Stimulated activated CD4-positive, alpha-beta T cell treated with anti-CD3 and anti-CD28 coated beads, Interleukin-15, amount 100 ng/mL, for 1 hour (primary cell): ENCODE results near the gene RIMKLB.
"Not testable (repeated sequence)": the region's sequence is repeated elsewhere in the genome, so short reads cannot be mapped to it uniquely, and the experiment has no call there.

Experiments
- DNase-seq, 2 donors: peaks; one replicate each; pipeline ENCODE4 v3.0.0-alpha.2; 2020; ENCODE audit warnings: low read depth in 1 of 2, low spot score in 1 of 2

The RIMKLB gene

GRCh38 chr12:8692573-8692972 lies 5.2 kb upstream of the RIMKLB start:
- DNase-seq, result no peak

GRCh38 chr12:8695116-8695515 lies 2.7 kb upstream of the RIMKLB start:
- DNase-seq, result no peak

DNA sequence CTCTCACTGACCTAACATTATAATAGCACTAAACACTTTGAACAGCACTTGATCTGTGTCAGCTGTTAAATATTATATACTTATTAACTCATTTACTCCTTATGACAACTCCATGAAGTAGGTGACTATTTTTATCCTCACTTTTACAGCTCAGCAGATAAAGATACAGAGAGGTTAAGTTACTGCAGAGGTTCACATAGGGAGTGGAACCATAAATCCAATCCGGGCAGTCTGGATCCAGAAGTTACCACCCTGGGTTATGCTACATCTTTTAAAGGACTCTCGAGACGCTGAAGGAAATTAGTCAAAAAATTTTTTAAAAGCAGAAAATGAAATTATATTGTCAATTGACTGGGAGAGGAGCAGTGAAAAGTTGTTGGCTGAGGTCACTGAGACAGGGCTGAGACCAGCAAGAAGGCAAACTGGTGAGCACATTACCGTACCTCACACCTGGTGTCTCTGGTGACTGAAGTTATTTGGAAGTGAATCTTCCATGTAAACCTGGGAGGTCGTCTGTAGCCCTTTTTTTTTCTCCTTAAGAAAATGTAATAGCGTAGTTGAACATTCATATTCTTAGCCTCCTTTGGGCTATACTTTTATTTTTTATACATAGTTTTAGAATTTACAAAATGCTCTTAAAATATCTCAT lies 1.2 kb upstream of the RIMKLB start:
- no peak for DNase-seq

GRCh38 chr12:8697120-8697475 lies 693 bp upstream of the RIMKLB start:
- DNase-seq, result no peak

- peak; percentile 11 to 46 for DNase-seq
Observed at GRCh38 chr12:8698132-8698851, 501 bp downstream of the RIMKLB start.

DNA sequence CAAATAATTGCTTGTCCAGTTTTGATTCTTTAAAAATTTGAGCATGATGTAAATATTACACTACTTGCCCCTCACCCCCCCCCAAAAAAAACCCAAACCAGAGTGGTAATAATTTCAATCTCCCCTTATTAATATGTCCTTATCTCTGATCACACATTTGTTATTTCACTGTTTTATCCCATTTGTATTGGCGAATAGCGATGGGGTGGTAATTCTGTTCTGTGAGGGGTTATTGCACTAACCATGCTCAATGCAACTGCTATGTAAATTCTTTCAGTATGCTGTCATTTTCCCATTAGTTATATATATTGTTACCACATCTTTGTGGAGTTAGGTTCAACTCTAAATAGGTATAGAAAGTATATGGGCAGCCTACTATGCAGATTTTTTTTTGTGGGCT lies 1.1 kb downstream of the RIMKLB start:
- no peak for DNase-seq

DNA sequence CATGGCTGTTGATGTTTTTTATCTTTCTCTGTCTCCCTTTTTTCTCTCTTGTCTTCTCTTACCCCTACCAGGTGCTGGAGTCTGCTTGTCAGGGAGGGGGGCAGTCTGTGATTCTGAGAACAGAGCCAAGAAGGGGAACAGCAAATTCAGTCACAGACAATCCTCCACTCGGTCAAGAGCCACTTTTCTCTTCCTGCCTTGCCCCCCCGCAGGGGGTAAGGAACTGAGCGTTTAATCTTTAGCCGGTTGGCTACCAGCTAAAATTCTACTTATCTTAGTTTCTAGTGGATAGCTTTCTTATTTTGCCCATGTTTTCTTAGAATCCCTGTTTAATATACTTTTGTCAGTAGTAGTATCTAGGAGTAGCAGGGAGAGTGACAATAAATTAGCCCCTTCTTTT lies 1.9 kb downstream of the RIMKLB start:
- no peak for DNase-seq

DNA sequence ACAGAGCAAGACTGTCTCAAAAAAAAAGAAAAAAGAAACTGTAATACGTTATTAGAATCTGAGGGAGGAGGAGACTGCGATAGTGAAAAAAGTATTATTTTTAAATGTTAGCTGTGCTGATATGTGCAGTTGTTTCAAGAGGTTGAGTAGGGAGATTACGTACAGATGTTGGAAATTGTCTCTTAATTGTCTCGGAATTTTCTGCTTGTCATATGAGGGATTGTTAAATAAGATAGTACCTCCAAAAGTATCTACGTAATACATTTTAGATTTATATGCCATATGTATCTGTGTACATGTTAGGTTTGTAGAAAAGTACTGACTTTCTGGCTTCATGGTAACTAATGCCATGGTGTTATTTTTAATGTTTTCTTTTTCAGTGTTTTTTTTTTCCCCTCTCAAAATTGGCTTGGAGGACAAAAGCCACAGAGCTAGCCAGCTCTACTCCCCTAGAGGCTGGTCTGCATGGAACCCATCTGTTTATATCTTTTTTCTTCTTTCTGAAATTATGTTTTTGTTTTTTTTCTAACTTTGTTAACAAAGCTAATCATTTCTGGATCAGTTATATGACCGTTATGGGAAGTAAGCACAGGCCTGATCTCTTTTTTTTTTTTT lies 3.4 kb downstream of the RIMKLB start:
- no peak for DNase-seq

DNA sequence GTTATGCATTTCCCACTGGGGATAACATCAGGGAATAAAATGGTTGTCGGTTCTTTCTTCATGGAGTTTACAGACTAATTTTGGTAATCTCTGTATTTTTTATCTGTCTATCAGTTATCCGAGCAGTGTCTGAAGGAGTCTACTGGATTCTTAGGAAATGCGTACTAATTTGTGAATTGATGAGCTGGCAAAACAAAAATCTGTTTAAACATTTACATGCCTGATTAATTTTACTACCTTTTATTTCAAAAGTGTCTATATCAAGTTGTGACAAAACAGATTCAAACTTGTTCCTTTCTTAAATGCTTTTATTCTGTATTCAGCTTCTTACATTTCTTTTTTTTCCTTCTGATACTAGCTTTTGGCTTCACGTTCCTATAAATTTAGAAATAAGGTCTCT lies 4.4 kb downstream of the RIMKLB start:
- no peak for DNase-seq

DNA sequence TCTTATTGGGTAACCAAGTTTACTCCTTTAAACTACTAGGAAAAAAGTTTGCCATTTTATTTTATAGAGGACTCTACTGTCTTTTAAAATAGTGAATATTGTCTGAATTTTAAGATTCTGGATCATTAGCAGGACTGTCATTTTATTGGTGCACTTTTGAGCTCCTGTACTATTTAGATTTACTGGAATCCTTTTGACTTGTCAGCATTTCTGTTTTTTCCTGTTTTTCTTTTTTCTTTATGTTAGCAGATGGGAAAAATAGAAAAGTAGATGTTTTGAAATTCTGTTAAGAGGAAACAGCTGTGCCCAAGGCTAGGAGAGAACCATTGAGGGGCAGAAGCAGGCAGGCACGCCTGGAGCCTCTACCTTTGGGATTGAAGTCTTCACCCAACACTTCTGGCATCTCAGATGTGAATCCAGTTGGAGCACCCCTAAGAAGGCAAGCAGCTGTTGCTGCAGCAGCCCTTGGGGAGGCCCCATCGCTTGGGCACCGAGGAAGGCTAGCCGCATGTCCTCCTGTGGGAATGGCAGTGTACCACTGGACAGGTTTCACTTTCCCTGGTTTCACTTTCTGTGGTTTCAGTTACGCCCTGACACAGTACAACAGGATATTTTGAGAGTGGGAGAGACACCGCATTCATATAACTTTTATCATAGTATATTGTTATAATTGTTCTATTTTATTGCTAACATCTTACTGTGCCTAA lies 11.5 kb downstream of the RIMKLB start:
- DNase-seq, result no peak

DNA sequence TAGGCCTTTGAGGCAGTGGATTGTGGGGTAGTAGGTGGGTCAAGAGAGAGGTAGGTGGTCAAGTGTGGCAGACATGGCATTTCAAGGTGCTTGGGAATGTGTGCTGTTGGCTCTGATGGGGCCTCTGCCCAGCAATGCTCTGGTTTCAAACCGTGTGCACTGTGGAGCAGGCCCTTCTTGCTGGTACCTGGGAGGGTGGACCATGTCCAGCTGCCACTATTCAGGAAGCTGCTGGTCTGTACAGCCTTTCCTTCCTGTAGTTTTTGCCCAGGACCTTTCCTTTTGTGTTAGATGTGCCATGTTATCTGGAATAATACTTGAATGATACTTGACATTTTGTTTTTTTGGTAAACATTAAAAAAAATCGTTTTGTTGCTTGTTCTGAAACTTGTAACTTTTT lies 14.8 kb downstream of the RIMKLB start:
- DNase-seq, result no peak

DNA sequence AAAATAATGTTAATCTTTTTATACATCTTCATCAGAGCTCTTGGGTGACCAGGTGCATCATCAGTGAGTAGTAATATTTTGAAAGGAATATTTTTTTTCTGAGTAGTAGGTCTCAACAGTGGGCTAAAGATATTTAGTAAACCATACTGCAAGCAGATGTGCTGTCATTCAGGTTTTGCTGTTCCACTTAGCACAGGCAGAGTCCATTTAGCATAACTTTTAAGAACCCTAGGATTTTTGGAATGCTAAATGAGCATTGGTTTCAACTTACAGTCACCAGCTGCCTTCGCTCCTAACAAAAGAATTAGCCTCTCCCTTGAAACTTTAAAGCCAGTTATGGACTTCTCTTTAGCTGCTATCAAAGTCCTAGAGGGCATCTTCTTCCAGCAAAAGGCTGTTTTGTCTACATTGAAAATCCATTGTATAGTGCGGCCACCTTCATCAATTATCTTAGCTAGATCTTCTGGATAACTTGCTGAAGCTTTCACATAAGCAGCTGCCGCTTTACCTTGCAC lies 24.6 kb downstream of the RIMKLB start:
- DNase-seq, result no peak

DNA sequence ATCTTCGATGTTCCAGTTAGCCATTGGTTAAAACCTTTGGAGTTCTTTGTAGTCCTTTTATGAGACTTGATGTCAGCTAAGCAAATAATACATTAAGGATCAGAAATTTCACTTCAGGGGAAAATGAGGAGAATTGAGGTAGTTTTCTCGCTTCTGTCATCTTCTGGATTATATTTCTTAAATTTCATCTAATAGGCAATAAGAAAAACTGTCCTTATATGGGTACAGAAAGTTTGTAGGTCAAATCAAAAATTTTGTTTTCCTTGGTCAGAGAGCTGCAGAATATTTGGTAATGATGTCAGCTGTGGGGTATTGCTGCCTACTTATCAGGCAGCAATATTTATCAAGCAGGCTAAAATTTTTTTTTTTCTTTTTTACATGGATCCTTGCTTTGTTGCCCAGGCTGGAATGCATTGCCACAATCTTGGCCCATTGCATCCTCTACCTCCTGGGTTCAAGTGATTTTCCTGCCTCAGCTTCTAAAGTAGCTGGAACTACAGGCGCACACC lies 37.1 kb downstream of the RIMKLB start:
- no peak for DNase-seq

DNA sequence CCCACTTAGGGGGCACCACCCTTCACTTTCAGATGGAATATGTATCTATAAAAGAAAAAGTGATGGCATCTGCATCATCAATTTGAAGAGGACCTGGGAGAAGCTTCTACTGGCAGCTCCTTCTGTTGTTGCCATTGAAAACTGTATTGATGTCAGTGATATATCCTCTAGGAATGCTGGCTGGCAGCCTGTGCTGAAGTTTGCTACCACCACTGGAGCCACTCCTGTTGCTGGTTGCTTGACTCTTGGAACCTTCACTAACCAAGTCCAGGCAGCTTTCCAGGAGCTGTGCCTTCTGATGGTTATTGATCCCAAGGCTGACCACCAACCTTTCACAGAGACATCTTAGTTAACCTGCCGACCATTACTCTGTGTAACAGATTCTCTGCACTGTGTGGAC lies 44.7 kb downstream of the RIMKLB start:
- DNase-seq, result no peak

DNA sequence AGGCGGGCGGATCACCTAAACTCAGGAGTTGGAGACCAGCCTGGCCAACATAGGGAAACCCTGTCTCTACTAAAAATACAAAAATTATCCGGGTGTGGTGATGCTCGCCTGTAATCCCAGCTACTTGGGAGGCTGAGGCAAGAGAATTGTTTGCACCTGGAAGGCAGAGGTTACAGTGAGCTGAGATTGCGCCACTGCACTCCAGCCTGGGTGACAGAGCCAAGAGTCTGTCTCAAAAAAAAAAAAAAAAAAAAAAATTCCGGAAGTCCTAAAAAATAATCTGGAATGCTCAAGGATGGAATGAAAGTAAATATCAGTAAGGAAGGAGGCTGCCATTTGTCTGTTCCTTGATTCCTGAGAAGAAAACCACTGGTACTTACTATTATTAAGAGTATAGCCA lies 45.3 kb downstream of the RIMKLB start:
- not testable (repeated sequence) for DNase-seq

DNA sequence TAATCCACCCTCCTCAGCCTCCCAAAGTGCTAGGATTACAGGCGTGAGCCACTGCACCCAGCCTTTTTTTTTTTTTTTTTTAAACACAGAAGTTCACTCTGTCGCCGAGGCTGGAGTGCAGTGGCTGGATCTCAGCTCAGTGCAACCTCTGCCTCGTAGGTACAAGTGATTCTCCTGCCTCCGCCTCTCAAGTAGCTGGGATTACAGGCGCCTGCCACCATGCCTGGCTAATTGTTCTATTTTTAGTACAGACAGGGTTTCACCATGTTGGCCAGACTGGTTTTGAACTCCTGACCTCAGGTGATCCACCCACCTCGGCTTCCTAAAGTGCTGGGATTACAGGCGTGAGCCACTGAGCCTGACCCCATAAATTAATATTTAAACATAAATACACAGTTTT lies 47.8 kb downstream of the RIMKLB start:
- DNase-seq, result not testable (repeated sequence)

DNA sequence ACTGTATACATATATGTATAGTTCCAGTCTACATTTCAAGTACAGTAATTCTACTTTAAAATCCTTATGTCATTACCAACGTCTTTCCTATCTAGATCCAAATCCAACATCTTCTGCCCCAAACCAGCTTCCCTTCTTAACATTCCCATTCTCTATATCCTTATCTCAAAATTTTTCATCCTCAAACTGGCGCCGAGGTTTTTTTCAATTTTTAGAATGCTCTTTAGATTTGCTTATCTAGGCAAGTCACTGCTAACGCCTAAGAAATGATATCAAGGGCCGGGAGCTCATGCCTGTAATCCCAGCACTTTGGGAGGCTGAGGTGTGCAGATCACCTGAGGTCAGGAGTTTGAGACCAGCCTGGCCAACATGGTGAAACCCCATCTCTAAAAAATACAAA lies 48.3 kb downstream of the RIMKLB start:
- DNase-seq, result no peak

DNA sequence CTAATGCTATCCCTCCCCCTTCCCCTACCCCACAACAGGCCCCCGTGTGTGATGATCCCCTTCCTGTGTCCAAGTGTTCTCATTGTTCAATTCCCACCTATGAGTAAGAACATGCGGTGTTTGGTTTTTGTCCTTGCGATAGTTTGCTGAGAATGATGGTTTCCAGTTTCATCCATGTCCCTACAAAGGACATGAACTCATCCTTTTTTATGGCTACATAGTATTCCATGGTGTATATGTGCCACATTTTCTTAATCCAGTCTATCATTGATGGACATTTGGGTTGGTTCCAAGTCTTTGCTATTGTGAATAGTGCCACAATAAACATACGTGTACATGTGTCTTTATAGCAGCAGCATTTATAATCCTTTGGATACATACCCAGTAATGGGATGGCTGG lies 62.3 kb downstream of the RIMKLB start:
- not testable (repeated sequence) for DNase-seq

DNA sequence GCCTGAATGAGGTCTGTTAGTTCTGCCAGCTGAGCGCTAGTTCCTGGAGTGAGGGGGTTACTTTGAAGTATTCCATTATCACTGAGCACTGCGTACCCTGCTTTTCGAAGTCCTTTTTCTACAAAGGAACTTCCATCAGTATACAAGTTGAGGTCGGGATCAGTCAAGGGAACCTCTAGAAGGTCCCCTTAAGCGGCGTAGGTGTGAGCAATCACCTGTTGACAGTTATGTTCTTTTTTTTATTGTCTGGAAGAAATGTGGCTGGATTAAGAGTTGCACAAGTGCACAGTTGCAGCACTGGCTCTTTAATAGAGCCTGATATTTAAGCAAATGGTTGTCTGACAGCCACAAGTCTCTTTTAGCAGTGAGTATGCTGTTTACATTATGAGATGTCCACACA lies 64.9 kb downstream of the RIMKLB start:
- DNase-seq, result not testable (repeated sequence)

- not testable (repeated sequence) for DNase-seq
Observed at GRCh38 chr12:8766121-8766520, 68.3 kb downstream of the RIMKLB start.

DNA sequence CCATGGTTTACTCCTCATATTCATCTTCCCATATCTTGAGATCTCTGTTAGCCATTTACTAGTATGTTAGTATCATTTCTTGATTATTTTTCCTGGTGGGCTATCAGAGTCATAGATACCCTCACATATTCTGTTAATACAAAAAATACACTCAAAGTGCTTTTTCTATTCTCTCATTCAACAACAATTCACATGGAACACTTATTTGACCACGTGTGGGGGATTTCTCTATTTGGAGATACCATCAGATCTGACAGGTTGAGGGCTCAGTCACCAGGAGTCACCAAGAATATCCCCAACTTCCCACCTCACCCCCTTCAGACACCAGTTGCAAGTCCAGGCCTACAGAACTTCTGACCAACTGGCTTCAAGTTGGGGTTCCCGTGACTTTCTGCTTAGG lies 72.7 kb downstream of the RIMKLB start:
- DNase-seq, result no peak

DNA sequence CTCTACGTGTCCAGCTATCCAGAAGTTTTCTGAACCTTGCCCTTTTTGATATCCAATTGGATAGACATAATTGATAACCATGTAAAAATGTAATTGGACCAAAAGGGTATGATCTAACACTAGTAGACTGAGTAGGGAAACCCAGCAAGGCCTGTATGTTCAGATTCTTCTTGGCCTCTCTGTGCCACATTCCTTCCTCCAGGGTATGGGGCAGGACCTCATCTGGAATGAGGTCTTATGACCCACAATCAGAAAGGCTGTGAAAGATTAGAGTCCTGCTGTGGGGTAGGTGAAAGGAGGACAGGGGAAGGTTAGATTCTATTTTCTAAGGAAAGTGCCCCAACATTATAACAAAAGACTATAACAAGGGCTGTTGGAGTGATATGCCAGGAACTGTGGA lies 73.3 kb downstream of the RIMKLB start:
- no peak for DNase-seq
